Measurements from ENCODE around the gene C1QTNF5. TPM values are rescaled to one million over a fixed set of nuclear protein-coding genes. Genes with fewer than 3 reads are reported as not detected.
A peak's percentile ranks its signal among the peaks of the same experiment; 100 is the strongest.

Gene C1QTNF5
- total and polyA plus RNA-seq, 11 donors = 12.9 to 47.1 (median 20.0) TPM

DNA sequence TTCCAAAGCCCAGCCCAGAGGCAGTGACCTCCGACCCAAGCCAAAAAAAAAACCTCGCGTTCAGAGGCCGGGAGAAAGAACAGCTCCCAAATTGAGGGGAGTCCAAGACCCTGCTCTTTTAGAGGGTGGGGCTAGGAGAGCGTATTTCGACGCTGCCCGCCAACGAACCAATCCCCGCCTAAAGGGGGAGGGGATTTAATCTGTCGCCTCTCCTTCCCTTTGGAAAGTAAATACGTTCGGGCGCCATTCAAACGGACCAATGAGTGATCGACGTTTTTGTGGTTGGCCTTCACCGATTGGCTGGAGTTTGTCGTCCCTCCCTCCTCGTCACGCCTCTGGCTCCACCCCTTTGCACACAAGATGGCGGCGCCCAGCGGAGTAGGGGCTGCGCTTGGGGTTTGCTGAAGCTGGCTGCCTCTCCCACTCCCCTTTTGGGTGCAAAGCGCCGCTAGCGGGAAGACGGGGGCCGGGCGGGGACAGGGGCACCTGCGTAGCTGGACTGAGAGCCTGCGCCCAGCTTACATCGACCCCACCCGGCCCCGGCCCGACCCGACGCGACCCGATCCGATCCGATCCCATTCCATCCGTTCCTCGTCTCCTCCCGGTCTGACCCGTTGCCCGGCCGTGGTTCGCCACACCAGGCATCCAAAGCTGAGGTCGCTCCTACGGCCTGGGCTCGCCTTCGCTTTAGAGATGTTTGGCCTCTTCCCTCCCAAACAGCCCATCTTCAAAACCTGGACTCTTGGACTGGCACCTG lies 6.3 kb downstream of the C1QTNF5 start, which contains the start of gene RNF26:
TSS of gene RNF26 (plus strand) at position 354 of the 757 bp plus-strand sequence. CDS start 596 bp downstream, outside the sequence.
- H3K4me1 ChIP-seq = peaks cover 5 to 47% (median 32%) of the 10 kb centered on the region in 12 donors
- TF ChIP-seq CTCF (IDR thresholded peaks at IDR 0.05) (no peak), POLR2A (IDR thresholded peaks at IDR 0.05) (peak; percentile 11 to 48)
- 0% methylated on average over 32 to 54 of the region's 54 CpGs for WGBS, 4 donors
- peak within 1 kb of the TSS; percentile 76 to 99 (median 86) for H3K4me3 ChIP-seq
- peaks cover 0 to 3% (median 0%) of the 10 kb centered on the region in 9 donors for H3K27me3 ChIP-seq
- no peaks in the 10 kb centered on the region for H3K9me3 ChIP-seq
- intact Hi-C loops (cut with DNase I) = loop anchor here in 2 of 10 donors (10.0 kb wide), 2 partner anchors 190 to 230 kb away; partner anchors contain the start of genes ABCG4 (in 1 of the 2), C2CD2L (in 1 of the 2) and DPAGT1 (in 1 of the 2)
- ATAC-seq (peak; percentile 92 to 96 (median 93)), DNase-seq (peak; percentile 94 to 96 (median 96))
- H3K27ac ChIP-seq = peak within 1 kb of the TSS; percentile 50 to 91 (median 82)
- peaks cover 0 to 10% (median 5%) of the 10 kb centered on the region in 9 donors for H3K36me3 ChIP-seq

GRCh38 chr11:119332111-119332765 lies 8.4 kb downstream of the C1QTNF5 start:
- H3K27me3 ChIP-seq = no peaks in the 10 kb centered on the region
- no peak overlapping the region for H3K27ac ChIP-seq
- ATAC-seq (no peak), DNase-seq (no peak)
- no peaks in the 10 kb centered on the region for H3K9me3 ChIP-seq
- H3K36me3 ChIP-seq = peaks cover 0 to 10% (median 5%) of the 10 kb centered on the region in 9 donors
- H3K4me1 ChIP-seq = peaks cover 3 to 27% (median 16%) of the 10 kb centered on the region in 12 donors
- no peak overlapping the region for H3K4me3 ChIP-seq
- intact Hi-C loops (cut with DNase I) = loop anchor here in 2 of 10 donors (10.0 kb wide), 2 partner anchors 187 to 227 kb away; partner anchors contain the start of genes ABCG4 (in 1 of the 2), C2CD2L (in 1 of the 2) and DPAGT1 (in 1 of the 2)
- WGBS, 4 donors = 79 to 81% (median 80%) methylated on average over 4 of the region's 4 CpGs
- TF ChIP-seq POLR2A (IDR thresholded peaks at IDR 0.05) (no peak), CTCF (IDR thresholded peaks at IDR 0.05) (no peak)

GRCh38 chr11:119330237-119330636 lies 10.4 kb downstream of the C1QTNF5 start:
- Histone ChIP-seq H3K4me1 (peaks cover 3 to 13% (median 7%) of the 10 kb centered on the region in 12 donors), H3K36me3 (no peaks in the 10 kb centered on the region), H3K27ac (no peak overlapping the region), H3K27me3 (no peaks in the 10 kb centered on the region), H3K9me3 (no peaks in the 10 kb centered on the region), H3K4me3 (no peak overlapping the region)
- WGBS, 4 donors = 41 to 60% (median 47%) methylated on average over 1 of the region's 1 CpG
- intact Hi-C loops (cut with DNase I) = loop anchor here in 2 of 10 donors (10.0 kb wide), 2 partner anchors 185 to 225 kb away; partner anchors contain the start of genes ABCG4 (in 1 of the 2), C2CD2L (in 1 of the 2) and DPAGT1 (in 1 of the 2)
- ATAC-seq (no peak), DNase-seq (no peak)
- TF ChIP-seq POLR2A (IDR thresholded peaks at IDR 0.05) (no peak), CTCF (IDR thresholded peaks at IDR 0.05) (no peak)

All from heart left ventricle (tissue), 16 donors.